Mammary epithelial cell (primary cell): ENCODE data around the gene TOP2B.

Source experiments
- CTCF ChIP-seq, 2 donors: IDR thresholded peaks in 1 of 2; conservative IDR thresholded peaks in 1 of 2; 2 replicates each; pipeline ENCODE4 v1.5.1; 2011 to 2012; ENCODE audit warnings: inconsistent platforms in 2 of 2, low read length in 2 of 2, mild to moderate bottlenecking in 2 of 2, control low read depth in 1 of 2, low read depth in 1 of 2; ENCODE audit not compliant: insufficient read depth in 1 of 2; ENCODE audit errors: extremely low read depth in 1 of 2
- EZH2 ChIP-seq: IDR thresholded peaks from 2 replicates; pipeline ENCODE4 v1.6.1; 2012; ENCODE audit warnings: low read length, inconsistent platforms, borderline replicate concordance

- no peak for TF ChIP-seq CTCF (conservative IDR thresholded peaks at IDR 0.05 in 1 of 2, IDR thresholded peaks at IDR 0.05 in 1 of 2; ENCODE audit: extremely low read depth in 1 of 2, insufficient read depth in 1 of 2, low read depth in 1 of 2, low read length in 2 of 2)
- no peak for TF ChIP-seq EZH2
Measured at GRCh38 chr3:25683882-25684281, 19.2 kb upstream of the TOP2B start.
